Upper lobe of left lung (tissue), 6 donors: ENCODE measurements around the gene FCRL1. TPM values are rescaled to one million over a fixed set of nuclear protein-coding genes. Genes with fewer than 3 reads are reported as not detected.

Source experiments
- ATAC-seq, 2 donors: fragments of 200-7000 bp; cut with Tn5 transposase; one replicate each; pipeline ENCODE4 v1.9.1; 2022; ENCODE audit warnings: mild to moderate bottlenecking in 2 of 2, moderate library complexity in 2 of 2; ENCODE audit not compliant: low FRiP score in 2 of 2
- DNase-seq, 2 donors: peaks; one replicate each; pipeline ENCODE4 v3.0.0-alpha.2; 2019 to 2020
- H3K27ac ChIP-seq, 4 donors: fragments of 200-600 bp; sonication (generic); one replicate each; pipeline ENCODE4 v1.5.1; 2016 to 2019
- H3K27me3 ChIP-seq, 4 donors: fragments of 200-600 bp; sonication (generic); one replicate each; pipeline ENCODE4 v1.5.1; 2017 to 2019
- H3K36me3 ChIP-seq, 4 donors: fragments of 200-600 bp; sonication (generic); one replicate each; pipeline ENCODE4 v1.5.1; 2016 to 2019
- H3K4me1 ChIP-seq, 4 donors: fragments of 200-600 bp; sonication (generic); one replicate each; pipeline ENCODE4 v1.5.1; 2018 to 2019
- H3K4me3 ChIP-seq, 4 donors: fragments of 200-600 bp; sonication (generic); one replicate each; pipeline ENCODE4 v1.5.1; 2017 to 2019; ENCODE audit warnings: mild to moderate bottlenecking in 2 of 4, moderate library complexity in 1 of 4
- H3K9me3 ChIP-seq, 4 donors: fragments of 200-600 bp; sonication (generic); one replicate each; pipeline ENCODE4 v1.5.1; 2018 to 2019
- EP300 ChIP-seq, 4 donors: sonication (generic); formaldehyde crosslinking; IDR thresholded peaks; one replicate each; pipeline ENCODE4 v1.5.1; 2017; ENCODE audit warnings: antibody characterized with exemption in 4 of 4, control low read depth in 2 of 4
- POLR2A ChIP-seq, 4 donors: fragments of 450-650 bp; IDR thresholded peaks; one replicate each; pipeline ENCODE4 v1.5.1; 2016 to 2017; ENCODE audit warnings: antibody characterized with exemption in 4 of 4, mild to moderate bottlenecking in 2 of 4
- POLR2AphosphoS5 ChIP-seq, 2 donors: sonication (generic); formaldehyde crosslinking; IDR thresholded peaks; one replicate each; pipeline ENCODE4 v1.5.1; 2017; ENCODE audit warnings: antibody characterized with exemption in 2 of 2
- WGBS, 2 donors: methylation state at CpG; one replicate each; pipeline ENCODE4 v1.1.5; 2017 to 2018; 5-methylcytosine and 5-hydroxymethylcytosine counted together
- small RNA-seq, 4 donors: library from RNA; depleted of rRNA; stranded (forward); fragments of <200 nt; gene quantifications; one replicate each; pipeline ENCODE3, GENCODE V24; 2016
- total RNA-seq, 6 donors: library from RNA; depleted of rRNA in 4 of 6; stranded (reverse); fragments of >200 nt in 4 of 6; gene quantifications; one replicate each; pipeline versions ENCODE4 v1.1.0 to v1.2.1, GENCODE V29; 2016 to 2021
- TF ChIP-seq, protein P1 (sequence below), 6 experiments: fragments of 450-650 bp in 4 of 6; fragments of 200-600 bp in 2 of 6; sonication (generic) in 2 of 6; IDR thresholded peaks; one replicate each; pipeline ENCODE4 v1.5.1; 2016 to 2019; ENCODE audit warnings: antibody characterized with exemption in 6 of 6
- donor health status: DM: no; HTN: no; CAD: no; lungs with moderate emphysema.
- donor health status: DM: no; HTN: yes; CAD: no; lungs with severe emphysema.

The FCRL1 gene
- total RNA-seq, 6 donors from 2014 or later, result 1.2 to 18.9 (median 3.6) TPM

DNA sequence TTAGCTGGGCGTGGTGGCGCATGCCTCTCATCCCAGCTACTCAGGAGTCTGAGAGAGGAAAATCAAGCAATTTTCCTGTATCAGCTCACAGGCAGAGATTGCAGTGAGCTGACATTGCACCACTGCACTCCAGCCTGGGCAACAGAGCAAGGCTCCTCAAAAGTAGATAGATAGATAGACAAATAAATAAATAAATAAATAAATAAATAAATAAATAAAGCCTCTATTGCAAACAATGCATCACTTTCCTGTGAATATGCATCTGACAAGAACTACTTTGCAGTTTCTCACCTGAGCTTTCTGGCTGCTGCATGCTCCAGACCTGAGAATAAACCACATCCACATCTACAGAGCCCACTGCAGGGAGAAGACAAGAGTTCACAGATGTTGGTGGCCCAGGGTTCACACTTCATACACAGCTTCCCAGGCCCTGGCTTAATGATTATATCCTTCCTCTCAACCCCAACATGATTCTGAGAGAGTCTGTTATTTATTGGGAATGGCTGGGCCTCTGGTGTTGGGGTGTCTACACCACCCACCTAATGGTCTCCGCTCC is 71.6 kb downstream of the FCRL1 start:
- WGBS, 2 donors, result 94 to 97% methylated on average over 3 of the region's 3 CpGs

More for the DNA sequence above, 71.6 kb downstream of the FCRL1 start:
- TF ChIP-seq POLR2AphosphoS5 (IDR thresholded peaks at IDR 0.05) (no peak), POLR2A (IDR thresholded peaks at IDR 0.05) (no peak), EP300 (IDR thresholded peaks at IDR 0.05) (no peak)
- TF ChIP-seq, protein P1, sequence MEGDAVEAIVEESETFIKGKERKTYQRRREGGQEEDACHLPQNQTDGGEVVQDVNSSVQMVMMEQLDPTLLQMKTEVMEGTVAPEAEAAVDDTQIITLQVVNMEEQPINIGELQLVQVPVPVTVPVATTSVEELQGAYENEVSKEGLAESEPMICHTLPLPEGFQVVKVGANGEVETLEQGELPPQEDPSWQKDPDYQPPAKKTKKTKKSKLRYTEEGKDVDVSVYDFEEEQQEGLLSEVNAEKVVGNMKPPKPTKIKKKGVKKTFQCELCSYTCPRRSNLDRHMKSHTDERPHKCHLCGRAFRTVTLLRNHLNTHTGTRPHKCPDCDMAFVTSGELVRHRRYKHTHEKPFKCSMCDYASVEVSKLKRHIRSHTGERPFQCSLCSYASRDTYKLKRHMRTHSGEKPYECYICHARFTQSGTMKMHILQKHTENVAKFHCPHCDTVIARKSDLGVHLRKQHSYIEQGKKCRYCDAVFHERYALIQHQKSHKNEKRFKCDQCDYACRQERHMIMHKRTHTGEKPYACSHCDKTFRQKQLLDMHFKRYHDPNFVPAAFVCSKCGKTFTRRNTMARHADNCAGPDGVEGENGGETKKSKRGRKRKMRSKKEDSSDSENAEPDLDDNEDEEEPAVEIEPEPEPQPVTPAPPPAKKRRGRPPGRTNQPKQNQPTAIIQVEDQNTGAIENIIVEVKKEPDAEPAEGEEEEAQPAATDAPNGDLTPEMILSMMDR (IDR thresholded peaks at IDR 0.05), result no peak
- ATAC-seq (no peak), DNase-seq (no peak)
- no peaks in the 10 kb centered on the region for H3K36me3 ChIP-seq
- H3K27me3 ChIP-seq, result no peaks in the 10 kb centered on the region
- H3K4me1 ChIP-seq, result no peaks in the 10 kb centered on the region
- H3K9me3 ChIP-seq, result no peaks in the 10 kb centered on the region
- no peak overlapping the region for H3K27ac ChIP-seq
- H3K4me3 ChIP-seq, result no peak overlapping the region

Small RNA genes lying within 50 kb of the gene (small RNA-seq; reads per million reads assigned to genes)
- 0 reads per million in 4 donors for gene MRPS21P2

Other genes starting within 250 kb of the FCRL1 start
- gene FCRL4, start 222.0 kb downstream of the FCRL1 start, total RNA-seq, result not detected
- gene FCRL3, start 119.4 kb downstream of the FCRL1 start, total RNA-seq, result 1 to 10 TPM in 4 of 6 donors, under 1 TPM in 2; 0.22 to 1.4 (median 1.1) TPM
- 1 to 10 TPM in 2 of 6 donors, under 1 TPM in 4; 0.46 to 3.1 (median 0.68) TPM for gene FCRL2, start 43.0 kb downstream of the FCRL1 start, total RNA-seq
- 1 to 10 TPM; 1.4 to 5.2 (median 3.4) TPM for gene CD5L, start 21.7 kb upstream of the FCRL1 start, total RNA-seq
- gene KIRREL1, start 173.5 kb upstream of the FCRL1 start, total RNA-seq, result 10 to 100 TPM; 16.9 to 40.6 (median 25.8) TPM